ENCODE results near the gene ABCA4.
"Not testable (repeated sequence)": the region's sequence is repeated elsewhere in the genome, so short reads cannot be mapped to it uniquely, and the experiment has no call there.

The ABCA4 gene

DNA sequence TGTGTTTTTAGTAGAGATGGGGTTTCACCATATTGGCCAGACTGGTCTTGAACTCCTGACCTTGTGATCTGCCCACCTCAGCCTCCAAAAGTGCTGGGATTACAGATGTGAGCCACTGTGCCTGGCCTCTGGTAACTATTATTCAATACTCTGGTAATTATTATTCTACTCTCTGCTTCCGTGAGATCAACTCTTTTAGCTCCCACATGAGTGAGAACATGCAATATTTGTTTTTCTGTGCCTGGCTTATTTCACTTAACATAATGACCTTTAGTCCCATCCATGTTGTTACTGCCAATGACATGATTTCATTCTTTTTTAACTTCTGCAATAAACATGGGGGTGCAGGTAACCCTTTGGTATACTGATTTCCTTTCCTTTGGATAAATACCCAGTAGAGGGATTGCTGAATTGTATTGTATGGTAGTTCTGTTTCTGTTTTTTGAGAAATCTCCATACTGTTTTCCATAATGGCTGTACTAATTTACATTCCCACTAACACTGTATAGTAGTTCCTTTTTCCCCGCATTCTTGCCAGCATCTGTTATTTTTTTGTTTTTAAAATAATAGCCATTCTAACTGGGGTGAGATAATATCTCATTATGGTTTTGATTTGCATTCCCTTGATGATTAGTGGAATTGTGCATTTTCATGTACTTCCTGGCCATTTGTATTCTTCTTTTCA is 173.8 kb downstream of the ABCA4 start:
- DNase-seq (ENCODE audit: low read depth, low spot score) = not testable (repeated sequence)

Measured in astrocyte of the hippocampus (primary cell).